HepG2 (cell line): ENCODE measurements around the gene WDR76. TPM values are rescaled to one million over a fixed set of nuclear protein-coding genes. Genes with fewer than 3 reads are reported as not detected.
A peak's percentile ranks its signal among the peaks of the same experiment; 100 is the strongest.
"Not testable (repeated sequence)": the region's sequence is repeated elsewhere in the genome, so short reads cannot be mapped to it uniquely, and the experiment has no call there.

Source experiments
- ATAC-seq: fragments of 200-7000 bp; cut with Tn5 transposase; 3 replicates; pipeline ENCODE4 v1.9.1; 2020; ENCODE audit warnings: mild to moderate bottlenecking, moderate library complexity
- BruUV-seq: library from RNA; stranded (reverse); fragments of 400-500 nt; replicated peaks from 2 replicates; lab custom pipeline; 2021; lab: Mats Ljungman, UMichigan
- CTCF ChIA-PET: fragments of 300-600 bp; formaldehyde crosslinking; extraction: SDS; loops from one replicate; lab custom pipeline; 2021; ENCODE audit warnings: low total read pairs, inconsistent platforms, low intra/inter-chr PET ratio; lab: Yijun Ruan, JAX
- POLR2A ChIA-PET: fragments of 350-600 bp; sonication (Branson Sonifier 250); formaldehyde crosslinking; loops from one replicate; lab custom pipeline; 2020; ENCODE audit warnings: antibody characterized with exemption, inconsistent platforms; lab: Yijun Ruan, JAX
- DNase-seq: peaks from one replicate; pipeline ENCODE4 v3.0.0-alpha.2; 2015; ENCODE audit warnings: low spot score
- FAIRE-seq: peaks from 3 replicates; lab custom pipeline; 2011; peaks lifted over from hg19 to GRCh38; lab: Jason Lieb, UNC
- H2AFZ ChIP-seq: one replicate; pipeline ENCODE4 v1.6.1; 2011; ENCODE audit warnings: low read length, inconsistent platforms
- H3K27ac ChIP-seq: fragments of 300-600 bp; 3 replicates; pipeline ENCODE4 v1.8.0; 2011; ENCODE audit warnings: mixed run types, mild to moderate bottlenecking, mixed read lengths, low read length, inconsistent platforms; ENCODE audit not compliant: insufficient read depth; ENCODE audit errors: extremely low read length
- H3K27me3 ChIP-seq, 2 experiments: fragments of 200-600 bp in 1 of 2; 2 replicates in 1 of 2; 3 replicates in 1 of 2; pipeline versions ENCODE4 v1.6.0 to v1.8.0; 2011; ENCODE audit warnings: low read length in 2 of 2, mild to moderate bottlenecking in 2 of 2, moderate library complexity in 2 of 2, inconsistent platforms in 1 of 2; ENCODE audit not compliant: insufficient read depth in 2 of 2, control insufficient read depth in 1 of 2
- H3K36me3 ChIP-seq, 2 experiments: fragments of 200-600 bp in 1 of 2; replicated peaks in 1 of 2; 2 replicates in 1 of 2; 3 replicates in 1 of 2; pipeline versions ENCODE4 v1.5.1 to v1.8.0; 2011; ENCODE audit warnings: low read length in 2 of 2, inconsistent platforms in 1 of 2; ENCODE audit not compliant: insufficient read depth in 2 of 2, control insufficient read depth in 1 of 2
- H3K4me1 ChIP-seq: 2 replicates; pipeline ENCODE4 v1.5.1; 2012; ENCODE audit warnings: low read length, inconsistent platforms; ENCODE audit not compliant: insufficient read depth
- H3K4me2 ChIP-seq: 2 replicates; pipeline ENCODE4 v1.6.0; 2011; ENCODE audit warnings: low read depth, low read length, inconsistent platforms
- H3K4me3 ChIP-seq, 3 experiments: fragments of 200-600 bp in 1 of 3; sonication (generic), shearing (Covaris generic) in 1 of 3; replicated peaks in 1 of 3; 2 replicates each; pipeline ENCODE4 v1.5.1; 2011 to 2016; ENCODE audit warnings: low read length in 3 of 3, inconsistent platforms in 2 of 3, low read depth in 2 of 3, mild to moderate bottlenecking in 2 of 3, control low read depth in 1 of 3, mixed read lengths in 1 of 3; ENCODE audit not compliant: insufficient read depth in 1 of 3
- H3K79me2 ChIP-seq: one replicate; pipeline ENCODE4 v1.6.1; 2011; ENCODE audit warnings: low read length, inconsistent platforms; ENCODE audit not compliant: insufficient read depth
- H3K9ac ChIP-seq: 2 replicates; pipeline ENCODE4 v1.6.0; 2011; ENCODE audit warnings: mild to moderate bottlenecking, low read depth, low read length, inconsistent platforms; ENCODE audit not compliant: insufficient read depth
- H3K9me3 ChIP-seq: 2 replicates; pipeline ENCODE4 v1.5.1; 2012; ENCODE audit warnings: mild to moderate bottlenecking, low read length
- H4K20me1 ChIP-seq: 2 replicates; pipeline ENCODE4 v1.6.0; 2011; ENCODE audit warnings: inconsistent platforms, mild to moderate bottlenecking, low read length, moderate library complexity; ENCODE audit not compliant: insufficient read depth
- FOXA1 ChIP-seq, 2 experiments: fragments of 450-650 bp in 1 of 2; sonication (generic) in 1 of 2; formaldehyde crosslinking in 1 of 2; IDR thresholded peaks; 2 replicates each; pipeline versions ENCODE4 v1.4.0 to v1.6.1; 2016 to 2020; ENCODE audit warnings: missing genetic modification reagents in 1 of 2
- HDAC1 ChIP-seq: sonication (generic); formaldehyde crosslinking; IDR thresholded peaks from 2 replicates; pipeline ENCODE4 v1.5.1; 2020; ENCODE audit warnings: mild to moderate bottlenecking, missing genetic modification reagents
- JUND ChIP-seq: sonication (generic); formaldehyde crosslinking; IDR thresholded peaks from 2 replicates; pipeline ENCODE4 v1.8.0; 2022; ENCODE audit warnings: mild to moderate bottlenecking, missing genetic modification reagents
- KLF13 ChIP-seq: sonication (generic); formaldehyde crosslinking; IDR thresholded peaks from 2 replicates; pipeline ENCODE4 v1.4.0; 2020; ENCODE audit warnings: mild to moderate bottlenecking, missing genetic modification reagents
- RERE ChIP-seq: IDR thresholded peaks from 2 replicates; pipeline ENCODE4 v1.6.1; 2016; ENCODE audit warnings: low read depth, missing genetic modification reagents, missing compliant biosample characterization
- RNF2 ChIP-seq: fragments of 450-650 bp; conservative IDR thresholded peaks from 2 replicates; pipeline ENCODE4 v1.6.1; 2016; ENCODE audit warnings: low read depth
- XBP1 ChIP-seq: sonication (generic); formaldehyde crosslinking; IDR thresholded peaks from 2 replicates; pipeline ENCODE4 v1.5.0; 2020; ENCODE audit warnings: missing genetic modification reagents
- ZBTB1 ChIP-seq: sonication (generic); formaldehyde crosslinking; IDR thresholded peaks from 2 replicates; pipeline ENCODE4 v1.4.0; 2020; ENCODE audit warnings: missing genetic modification reagents, borderline replicate concordance
- ZNF317 ChIP-seq: sonication (generic); formaldehyde crosslinking; IDR thresholded peaks from 2 replicates; pipeline ENCODE4 v1.5.0; 2020; ENCODE audit warnings: mild to moderate bottlenecking, missing genetic modification reagents
- WGBS: methylation state at CpG from one replicate; pipeline ENCODE4 v1.1.6; 2017; ENCODE audit warnings: low lambda C conversion rate; 5-methylcytosine and 5-hydroxymethylcytosine counted together
- in situ Hi-C: cut with HindIII; loops from 2 replicates; pipeline ENCODE4 v1.10.0; 2017; ENCODE audit warnings: low pct_unique_long_range_greater_than_20kb; ENCODE audit not compliant: extremely low pct_ligation_motif_present
- intact Hi-C: fragments of 100-400 bp; cut with micrococcal nuclease; formaldehyde crosslinking; loops from one replicate; pipeline ENCODE4 v1.10.0; 2022; ENCODE audit not compliant: unreplicated experiment
- polyA plus RNA-seq, 8 experiments: library from polyadenylated mRNA; depleted of rRNA in 3 of 8; stranded (reverse) in 7 of 8; unstranded in 1 of 8; fragments of >200 nt; fragmentation: Illumina TruSeq in 4 of 8; extraction: Trizol in 4 of 8; gene quantifications; 2 replicates each; pipeline versions ENCODE4 v1.2.1 to v1.2.3, GENCODE V29; 2011 to 2016; ENCODE audit warnings: low read depth in 4 of 8, missing spikeins in 1 of 8, mixed read lengths in 1 of 8; ENCODE audit not compliant: insufficient read depth in 1 of 8
- total RNA-seq, 5 experiments: library from RNA; depleted of rRNA; stranded (reverse); fragments of >200 nt; fragmentation: Illumina TruSeq; extraction: Trizol; gene quantifications; 2 replicates each; pipeline ENCODE4 v1.2.3, GENCODE V29; 2016; ENCODE audit warnings: low read depth in 1 of 5
- TF ChIP-seq, protein P1 (sequence below): sonication (generic); formaldehyde crosslinking; IDR thresholded peaks from 2 replicates; pipeline ENCODE4 v1.5.1; 2020; ENCODE audit warnings: missing genetic modification reagents, mild to moderate bottlenecking, borderline replicate concordance
- TF ChIP-seq, protein P2 (sequence below): IDR thresholded peaks from 2 replicates; pipeline ENCODE4 v1.6.1; 2016
- TF ChIP-seq, protein P3 (sequence below): sonication (generic); formaldehyde crosslinking; IDR thresholded peaks from 2 replicates; pipeline ENCODE4 v1.8.0; 2023; ENCODE audit warnings: mild to moderate bottlenecking, missing genetic modification reagents

WDR76 gene
- total and polyA plus RNA-seq, 2 of the 13 experiments (the other 11 are each of a cell fraction or from before 2014, with no cell fraction given) = 1.1 to 9.7 TPM

GRCh38 chr15:43824302-43825246 lies 2.2 kb upstream of the WDR76 start, which contains the start of gene MFAP1 (continued):
- TF ChIP-seq RERE (CRISPR knock-in tag) (no peak), FOXA1 (IDR thresholded peaks at IDR 0.05) (no peak), FOXA1 (CRISPR knock-in tag; IDR thresholded peaks at IDR 0.05) (no peak), HDAC1 (peak; percentile 82), XBP1 (CRISPR knock-in tag) (peak; percentile 78; the same call in 1 of the 2 replicates), KLF13 (CRISPR knock-in tag) (no peak), ZNF317 (CRISPR knock-in tag) (peak; percentile 59; the same call in 1 of the 2 replicates), JUND (CRISPR knock-in tag) (no peak), RNF2 (peak; percentile 76; the same call in 1 of the 2 replicates), ZBTB1 (no peak)
- TF ChIP-seq, protein P1, sequence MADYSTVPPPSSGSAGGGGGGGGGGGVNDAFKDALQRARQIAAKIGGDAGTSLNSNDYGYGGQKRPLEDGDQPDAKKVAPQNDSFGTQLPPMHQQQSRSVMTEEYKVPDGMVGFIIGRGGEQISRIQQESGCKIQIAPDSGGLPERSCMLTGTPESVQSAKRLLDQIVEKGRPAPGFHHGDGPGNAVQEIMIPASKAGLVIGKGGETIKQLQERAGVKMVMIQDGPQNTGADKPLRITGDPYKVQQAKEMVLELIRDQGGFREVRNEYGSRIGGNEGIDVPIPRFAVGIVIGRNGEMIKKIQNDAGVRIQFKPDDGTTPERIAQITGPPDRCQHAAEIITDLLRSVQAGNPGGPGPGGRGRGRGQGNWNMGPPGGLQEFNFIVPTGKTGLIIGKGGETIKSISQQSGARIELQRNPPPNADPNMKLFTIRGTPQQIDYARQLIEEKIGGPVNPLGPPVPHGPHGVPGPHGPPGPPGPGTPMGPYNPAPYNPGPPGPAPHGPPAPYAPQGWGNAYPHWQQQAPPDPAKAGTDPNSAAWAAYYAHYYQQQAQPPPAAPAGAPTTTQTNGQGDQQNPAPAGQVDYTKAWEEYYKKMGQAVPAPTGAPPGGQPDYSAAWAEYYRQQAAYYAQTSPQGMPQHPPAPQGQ (CRISPR knock-in tag) = no peak
- TF ChIP-seq, protein P2, sequence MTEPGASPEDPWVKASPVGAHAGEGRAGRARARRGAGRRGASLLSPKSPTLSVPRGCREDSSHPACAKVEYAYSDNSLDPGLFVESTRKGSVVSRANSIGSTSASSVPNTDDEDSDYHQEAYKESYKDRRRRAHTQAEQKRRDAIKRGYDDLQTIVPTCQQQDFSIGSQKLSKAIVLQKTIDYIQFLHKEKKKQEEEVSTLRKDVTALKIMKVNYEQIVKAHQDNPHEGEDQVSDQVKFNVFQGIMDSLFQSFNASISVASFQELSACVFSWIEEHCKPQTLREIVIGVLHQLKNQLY = no peak
- TF ChIP-seq, protein P3, sequence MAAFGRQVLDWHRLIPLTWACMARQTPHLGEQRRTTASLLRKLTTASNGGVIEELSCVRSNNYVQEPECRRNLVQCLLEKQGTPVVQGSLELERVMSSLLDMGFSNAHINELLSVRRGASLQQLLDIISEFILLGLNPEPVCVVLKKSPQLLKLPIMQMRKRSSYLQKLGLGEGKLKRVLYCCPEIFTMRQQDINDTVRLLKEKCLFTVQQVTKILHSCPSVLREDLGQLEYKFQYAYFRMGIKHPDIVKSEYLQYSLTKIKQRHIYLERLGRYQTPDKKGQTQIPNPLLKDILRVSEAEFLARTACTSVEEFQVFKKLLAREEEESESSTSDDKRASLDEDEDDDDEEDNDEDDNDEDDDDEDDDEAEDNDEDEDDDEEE (CRISPR knock-in tag) = peak; percentile 45; the same call in 1 of the 2 replicates

DNA sequence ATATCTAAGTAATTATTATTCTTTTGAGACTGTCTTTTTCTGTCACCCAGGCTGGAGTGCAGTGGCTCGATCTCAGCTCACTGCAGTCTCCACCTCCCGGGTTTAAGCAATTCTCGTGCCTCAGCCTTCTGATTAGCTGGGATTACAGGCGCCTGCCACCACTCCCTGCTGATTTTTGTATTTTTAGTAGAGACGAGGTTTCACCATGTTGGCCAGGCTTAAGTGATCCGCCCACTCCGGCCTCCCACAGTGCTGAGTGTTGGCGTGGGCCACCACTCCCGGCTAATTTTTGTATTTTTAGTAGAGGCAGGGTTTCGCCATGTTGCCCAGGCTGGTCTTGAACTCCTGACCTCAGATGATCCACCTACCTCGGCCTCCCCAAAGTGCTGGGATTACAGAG lies 1.5 kb upstream of the WDR76 start:
- CTCF ChIA-PET, DNase-seq, H3K36me3 ChIP-seq, BruUV-seq, intact Hi-C loops, H3K27ac ChIP-seq, in situ Hi-C loops, H3K9ac ChIP-seq, ATAC-seq, H3K4me3 ChIP-seq, H3K9me3 ChIP-seq, H3K4me2 ChIP-seq, H3K27me3 ChIP-seq, H2AFZ ChIP-seq, FAIRE-seq, H4K20me1 ChIP-seq: not testable (repeated sequence)
- H3K4me1 ChIP-seq = peaks cover 55% of the 10 kb centered on the region
- whole genome bisulfite sequencing = 95% methylated on average over 11 of the region's 11 CpGs
- H3K79me2 ChIP-seq = peaks cover 38% of the 10 kb centered on the region
- POLR2A ChIA-PET = interaction anchor here (1.1 to 4.2 kb wide), 4 partner anchors 24 to 48 kb away, joined by 5 to 30 read pairs (median 8); partner anchors contain the start of genes ELL3, HYPK, SERF2 and SERINC4
